HG03060 (cell line): ENCODE results near the gene ZNF417.
"Not testable (repeated sequence)": the region's sequence is repeated elsewhere in the genome, so short reads cannot be mapped to it uniquely, and the experiment has no call there.

Experiments
- ATAC-seq: cut with Tn5 transposase; IDR thresholded peaks from one replicate; pipeline ENCODE4 v1.9.1; 2021; ENCODE audit warnings: low read depth, moderate number of reproducible peaks; ENCODE audit not compliant: unreplicated experiment

The ZNF417 gene

GRCh38 chr19:57888107-57888559 is 28.3 kb downstream of the ZNF417 start:
- ATAC-seq, result no peak

- ATAC-seq, result no peak
Observed at GRCh38 chr19:57887195-57887941, 29.0 kb downstream of the ZNF417 start.

GRCh38 chr19:57886046-57886445 is 30.3 kb downstream of the ZNF417 start:
- ATAC-seq, result no peak

GRCh38 chr19:57873883-57874799 is 42.3 kb downstream of the ZNF417 start:
- ATAC-seq, result not testable (repeated sequence)

- no peak for ATAC-seq
Observed at GRCh38 chr19:57872450-57872849, 43.9 kb downstream of the ZNF417 start.

- ATAC-seq, result no peak
Observed at GRCh38 chr19:57870225-57870624, 46.2 kb downstream of the ZNF417 start.

- not testable (repeated sequence) for ATAC-seq
Observed at GRCh38 chr19:57869655-57870054, 46.7 kb downstream of the ZNF417 start.

GRCh38 chr19:57867868-57868492 is 48.4 kb downstream of the ZNF417 start:
- ATAC-seq, result no peak
